GM19468 (cell line): ENCODE results near the gene SLC9A1.

ENCODE experiments used
- ATAC-seq: cut with Tn5 transposase; IDR thresholded peaks from one replicate; pipeline ENCODE4 v1.9.1; 2021; ENCODE audit warnings: mild to moderate bottlenecking, moderate library complexity, moderate number of reproducible peaks; ENCODE audit not compliant: unreplicated experiment; ENCODE audit errors: extremely low read depth

SLC9A1 gene

DNA sequence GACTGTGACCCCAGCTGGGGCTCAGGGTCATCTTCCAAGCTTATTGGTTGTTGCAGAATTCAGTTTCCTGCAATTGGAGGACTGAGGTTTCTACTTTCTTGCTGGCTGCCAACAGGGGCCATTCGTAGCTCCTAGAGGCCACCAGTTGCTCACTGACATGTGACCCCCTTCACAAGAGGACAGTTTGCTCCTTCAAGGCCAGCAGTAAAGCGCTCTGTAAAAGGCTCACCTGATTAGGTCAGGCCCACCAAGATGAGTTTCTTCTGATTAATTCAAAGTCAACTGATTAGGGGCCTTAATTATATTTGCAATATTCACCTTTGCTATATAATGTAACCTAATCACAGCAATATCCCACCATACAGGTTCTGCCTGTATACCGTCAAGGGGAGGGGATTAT is 68.9 kb downstream of the SLC9A1 start:
- ATAC-seq, result no peak

DNA sequence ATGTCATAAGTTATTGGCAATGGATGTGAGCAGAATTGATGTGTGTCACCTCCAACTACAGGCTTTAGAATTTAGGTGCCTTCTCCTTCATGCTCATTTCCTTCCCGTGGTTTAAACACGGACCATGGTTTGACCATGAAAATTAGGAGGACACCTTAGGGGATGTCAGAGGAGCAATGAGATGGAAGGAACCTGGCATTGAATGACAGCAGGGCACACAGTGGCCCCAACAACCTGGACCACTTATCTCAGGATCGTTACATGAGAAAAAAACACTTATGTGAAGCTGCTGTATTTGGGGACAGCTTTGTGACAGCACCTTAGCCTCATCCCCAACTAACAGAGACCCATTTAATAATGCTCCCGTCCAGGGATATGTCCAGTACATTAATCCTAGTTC is 70.8 kb downstream of the SLC9A1 start:
- no peak for ATAC-seq

- no peak for ATAC-seq
These were observed 77.0 kb downstream of the SLC9A1 start for GRCh38 chr1:27077968-27078367.

- no peak for ATAC-seq
These were observed 78.1 kb downstream of the SLC9A1 start for GRCh38 chr1:27076803-27077202.

- ATAC-seq, result no peak
These were observed 80.6 kb downstream of the SLC9A1 start for GRCh38 chr1:27074175-27074780.

DNA sequence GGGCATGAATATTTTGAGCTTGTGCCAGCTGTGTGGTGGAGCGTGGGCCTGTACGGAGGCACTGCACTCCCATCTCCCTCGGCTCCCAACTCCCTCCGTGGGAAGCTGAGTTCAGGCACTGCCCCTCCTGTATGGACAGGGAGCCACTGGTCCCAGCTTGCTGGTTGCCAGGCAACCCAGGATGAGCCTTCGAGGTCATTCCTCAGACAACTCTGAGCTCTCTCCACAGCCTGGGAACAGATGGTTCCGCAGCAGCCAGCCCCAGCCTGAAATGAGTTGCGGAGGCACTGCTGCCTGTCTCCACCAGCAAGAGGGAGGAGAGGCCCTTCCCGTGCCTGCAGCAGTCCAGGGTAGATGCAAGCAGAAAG is 83.9 kb downstream of the SLC9A1 start:
- ATAC-seq, result no peak

DNA sequence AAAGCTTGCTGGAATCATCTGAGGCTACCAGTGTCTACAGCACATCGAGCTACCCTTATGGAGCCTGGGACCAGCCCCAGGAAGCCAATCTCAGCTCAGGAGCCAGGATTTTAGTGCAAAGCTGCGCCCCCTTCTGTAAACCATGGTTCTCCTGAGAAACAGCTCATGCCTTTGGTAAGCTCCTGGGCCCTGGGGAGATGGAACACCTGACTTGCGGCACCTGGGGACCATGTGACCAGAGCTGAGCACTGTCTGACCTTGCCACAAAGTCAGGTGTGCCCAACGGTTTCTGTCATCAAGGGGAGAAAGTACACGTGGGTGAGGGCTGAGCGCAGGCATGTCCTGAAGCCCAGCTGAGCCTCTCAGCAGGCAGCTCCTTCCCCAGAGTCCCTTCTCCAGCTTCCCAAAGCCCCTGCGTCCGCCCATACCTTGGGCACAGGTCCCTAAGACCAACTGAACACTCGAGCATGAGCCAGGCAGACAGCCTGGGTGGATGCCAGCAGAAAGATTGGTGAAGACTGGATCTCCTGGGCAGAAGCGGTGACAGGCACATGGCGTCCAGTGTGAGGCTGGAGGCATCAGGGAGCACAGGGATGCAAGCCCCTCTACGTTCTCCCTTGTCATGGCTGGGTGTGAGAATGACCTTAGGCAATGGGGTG is 84.4 kb downstream of the SLC9A1 start:
- no peak for ATAC-seq

DNA sequence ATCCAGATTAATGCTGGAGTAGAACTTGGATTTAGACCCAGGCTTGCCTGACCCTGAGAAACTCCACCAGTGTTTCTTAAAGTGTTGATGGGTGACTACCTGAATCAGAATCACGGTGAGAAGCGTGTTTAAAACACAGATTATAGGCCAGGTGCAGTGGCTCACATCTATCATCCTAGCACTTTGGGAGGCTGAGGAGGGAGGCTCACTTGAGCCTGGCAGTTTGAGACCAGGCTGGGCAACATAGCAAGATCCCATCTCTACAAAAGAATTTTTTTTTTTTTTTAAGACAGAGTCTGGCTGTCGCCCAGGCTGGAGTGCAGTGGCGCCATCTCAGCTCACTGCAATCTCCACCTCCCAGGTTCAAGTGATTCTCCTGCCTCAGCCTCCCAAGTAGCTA is 86.0 kb downstream of the SLC9A1 start:
- no peak for ATAC-seq

DNA sequence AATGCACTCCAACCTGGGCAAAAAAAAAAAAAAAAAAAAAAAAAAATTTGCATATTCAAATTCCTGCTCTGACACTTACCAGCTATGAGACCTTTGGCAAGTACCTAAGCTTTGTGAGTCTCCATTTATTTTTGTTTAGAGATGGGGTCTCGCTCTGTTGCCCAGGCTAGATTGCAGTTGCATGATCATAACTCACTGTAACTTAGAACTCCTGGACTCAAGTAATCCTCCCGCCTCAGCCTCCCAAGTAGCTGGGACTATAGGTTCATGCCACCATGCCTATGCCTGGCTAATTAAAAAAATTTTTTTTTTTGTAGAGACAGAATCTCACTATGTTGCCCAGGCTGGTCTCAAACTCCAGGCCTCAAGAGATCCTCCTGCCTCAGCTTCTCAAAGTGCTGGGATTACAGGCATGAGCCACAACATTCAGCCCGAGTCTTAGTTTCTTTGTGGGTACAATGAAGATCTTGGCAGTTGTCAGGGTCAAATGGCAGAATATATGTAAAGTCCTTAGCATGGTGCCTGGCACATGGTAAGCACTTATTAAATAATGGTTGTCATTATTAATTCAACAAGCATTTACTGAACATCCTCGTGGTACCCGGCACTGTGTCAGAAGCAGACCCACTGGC is 88.8 kb downstream of the SLC9A1 start:
- ATAC-seq, result no peak

- no peak for ATAC-seq
These were observed 94.0 kb downstream of the SLC9A1 start for GRCh38 chr1:27060891-27061290.

DNA sequence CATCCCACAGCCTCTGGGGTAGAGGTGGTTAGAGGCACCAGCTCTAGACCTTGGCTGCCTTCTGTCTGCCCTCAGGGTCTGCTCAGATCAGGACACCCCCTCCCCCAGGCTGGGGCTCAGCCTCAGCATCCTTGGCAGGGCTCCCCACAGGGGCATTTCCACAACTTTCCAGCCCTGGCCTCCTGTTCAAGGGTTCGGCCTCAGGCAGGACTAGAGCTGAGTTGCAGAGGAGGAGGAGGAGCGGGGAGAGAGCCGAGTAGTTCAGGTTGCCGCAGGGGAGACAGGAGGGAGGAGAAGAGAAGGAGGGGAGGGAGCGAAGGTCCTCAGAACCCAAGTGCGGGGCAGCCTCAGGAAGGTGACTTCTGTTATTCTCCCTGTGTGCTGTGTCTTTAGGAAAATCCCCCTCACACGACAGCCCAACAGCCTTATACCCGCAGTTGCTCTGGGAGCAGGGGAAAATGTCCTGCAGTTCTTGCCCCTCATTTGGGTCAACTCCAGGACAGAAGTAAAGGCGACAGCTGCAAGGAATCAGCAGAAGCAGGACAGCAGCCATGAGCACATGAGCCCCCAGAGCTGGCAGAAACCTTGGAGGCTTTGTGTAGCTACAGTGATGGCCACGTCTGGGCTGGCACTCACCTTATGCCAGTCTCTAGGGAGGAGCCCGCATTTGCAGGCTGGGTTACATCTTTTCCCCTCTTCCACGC is 95.8 kb downstream of the SLC9A1 start:
- no peak for ATAC-seq

- ATAC-seq, result no peak
These were observed 96.9 kb downstream of the SLC9A1 start for GRCh38 chr1:27057801-27058625.

GRCh38 chr1:27057389-27057788 is 97.5 kb downstream of the SLC9A1 start:
- no peak for ATAC-seq

- ATAC-seq, result no peak
These were observed 100.8 kb downstream of the SLC9A1 start for GRCh38 chr1:27053977-27054753.

- no peak for ATAC-seq
These were observed 102.4 kb downstream of the SLC9A1 start for GRCh38 chr1:27052527-27052926.

GRCh38 chr1:27049607-27050006 is 105.3 kb downstream of the SLC9A1 start:
- no peak for ATAC-seq

DNA sequence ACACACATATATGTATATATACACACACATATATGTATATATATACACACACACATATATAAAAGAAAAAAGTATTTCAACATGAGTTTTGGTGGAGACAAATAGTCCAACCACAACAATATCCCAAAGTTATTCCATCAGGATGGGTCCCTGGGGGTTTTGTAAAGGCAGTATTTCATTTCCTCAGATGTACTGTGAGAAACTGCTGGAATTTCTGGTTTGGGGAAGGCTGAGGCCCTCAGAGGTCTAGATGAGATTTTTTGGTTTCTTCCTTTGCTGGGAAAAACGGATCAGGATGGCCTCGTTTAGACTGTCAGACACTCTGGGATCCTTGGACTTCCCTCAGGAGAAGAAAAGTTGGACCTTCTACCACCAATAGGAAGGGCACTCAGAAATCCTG is 105.8 kb downstream of the SLC9A1 start:
- no peak for ATAC-seq
